HG02852 (cell line): ENCODE measurements around the gene CAPN9.

Experiments used
- ATAC-seq: cut with Tn5 transposase; IDR thresholded peaks from one replicate; pipeline ENCODE4 v1.9.1; 2021; ENCODE audit warnings: mild to moderate bottlenecking, moderate library complexity; ENCODE audit not compliant: unreplicated experiment

CAPN9 gene

GRCh38 chr1:230794431-230794830 lies 47.2 kb downstream of the CAPN9 start:
- ATAC-seq = no peak

- no peak for ATAC-seq
Observed at GRCh38 chr1:230794871-230795605, 47.9 kb downstream of the CAPN9 start.

GRCh38 chr1:230796626-230797025 lies 49.4 kb downstream of the CAPN9 start:
- ATAC-seq = no peak

GRCh38 chr1:230797376-230797920 lies 50.3 kb downstream of the CAPN9 start:
- no peak for ATAC-seq

GRCh38 chr1:230797942-230798365 lies 50.8 kb downstream of the CAPN9 start:
- ATAC-seq = no peak

GRCh38 chr1:230798491-230798890 lies 51.3 kb downstream of the CAPN9 start:
- ATAC-seq = no peak

GRCh38 chr1:230800891-230801840 lies 54.0 kb downstream of the CAPN9 start:
- ATAC-seq = no peak

- no peak for ATAC-seq
Observed at GRCh38 chr1:230804396-230804795, 57.2 kb downstream of the CAPN9 start.

- no peak for ATAC-seq
Observed at GRCh38 chr1:230806552-230806951, 59.4 kb downstream of the CAPN9 start.

- ATAC-seq = no peak
Observed at GRCh38 chr1:230807029-230807428, 59.8 kb downstream of the CAPN9 start.

- ATAC-seq = no peak
Observed at GRCh38 chr1:230807561-230808280, 60.5 kb downstream of the CAPN9 start.

- ATAC-seq = no peak
Observed at GRCh38 chr1:230808281-230808872, 61.2 kb downstream of the CAPN9 start.

GRCh38 chr1:230809256-230809990 lies 62.2 kb downstream of the CAPN9 start:
- no peak for ATAC-seq

- no peak for ATAC-seq
Observed at GRCh38 chr1:230812568-230812967, 65.4 kb downstream of the CAPN9 start.

GRCh38 chr1:230814949-230815692 lies 67.9 kb downstream of the CAPN9 start:
- ATAC-seq = no peak

GRCh38 chr1:230816018-230816417 lies 68.8 kb downstream of the CAPN9 start:
- ATAC-seq = no peak

GRCh38 chr1:230818367-230818766 lies 71.2 kb downstream of the CAPN9 start:
- no peak for ATAC-seq

- ATAC-seq = no peak
Observed at GRCh38 chr1:230818901-230819300, 71.7 kb downstream of the CAPN9 start.

- ATAC-seq = no peak
Observed at GRCh38 chr1:230819976-230820375, 72.8 kb downstream of the CAPN9 start.
